Smooth muscle cell (in vitro differentiated cells): ENCODE data around the gene DUSP18. TPM values are rescaled to one million over a fixed set of nuclear protein-coding genes. Genes with fewer than 3 reads are reported as not detected.

Experiments used
- DNase-seq: peaks from one replicate; lab custom pipeline; 2025; ENCODE audit not compliant: unreplicated experiment; lab: John Stamatoyannopoulos, UW
- H2AFZ ChIP-seq: fragments of 200-600 bp; sonication (generic); 2 replicates; pipeline ENCODE4 v1.6.0; 2016; ENCODE audit warnings: antibody characterized with exemption, low read depth, mild to moderate bottlenecking
- H3F3A ChIP-seq: fragments of 200-600 bp; sonication (generic); 2 replicates; pipeline ENCODE4 v1.6.0; 2017; ENCODE audit warnings: antibody characterized with exemption, low read depth
- H3K27ac ChIP-seq: fragments of 200-600 bp; sonication (generic); 2 replicates; pipeline ENCODE4 v1.5.1; 2016; ENCODE audit warnings: low read depth, mild to moderate bottlenecking
- H3K27me3 ChIP-seq: fragments of 200-600 bp; sonication (generic); 2 replicates; pipeline ENCODE4 v1.6.1; 2016; ENCODE audit warnings: low read depth, mild to moderate bottlenecking
- H3K36me3 ChIP-seq: fragments of 200-600 bp; sonication (generic); 2 replicates; pipeline ENCODE4 v1.5.1; 2016; ENCODE audit warnings: low read depth
- H3K4me1 ChIP-seq: fragments of 200-600 bp; sonication (generic); 2 replicates; pipeline ENCODE4 v1.5.1; 2016; ENCODE audit warnings: low read depth
- H3K4me2 ChIP-seq: fragments of 200-600 bp; sonication (generic); 2 replicates; pipeline ENCODE4 v1.6.0; 2016; ENCODE audit warnings: mild to moderate bottlenecking
- H3K4me3 ChIP-seq: fragments of 200-600 bp; sonication (generic); 2 replicates; pipeline ENCODE4 v1.5.1; 2016; ENCODE audit warnings: mild to moderate bottlenecking
- H3K79me2 ChIP-seq: fragments of 200-600 bp; sonication (generic); 2 replicates; pipeline ENCODE4 v1.6.0; 2016; ENCODE audit warnings: low read depth, mild to moderate bottlenecking
- H3K9ac ChIP-seq: fragments of 200-600 bp; sonication (generic); 2 replicates; pipeline ENCODE4 v1.6.0; 2016; ENCODE audit warnings: low read depth
- H3K9me3 ChIP-seq: fragments of 200-600 bp; sonication (generic); replicated peaks from 2 replicates; pipeline ENCODE4 v1.5.1; 2016; ENCODE audit warnings: low read depth
- H4K20me1 ChIP-seq: fragments of 200-600 bp; sonication (generic); 2 replicates; pipeline ENCODE4 v1.6.0; 2016; ENCODE audit warnings: low read depth
- WGBS: methylation state at CpG from one replicate; pipeline ENCODE4 v1.1.7; 2016; ENCODE audit warnings: low lambda C conversion rate; 5-methylcytosine and 5-hydroxymethylcytosine counted together
- polyA plus RNA-seq: library from polyadenylated mRNA; unstranded; fragments of >200 nt; fragmentation: Nextera tagmentation; extraction: Ambion mirVana; gene quantifications from 2 replicates; pipeline ENCODE4 v1.2.1, GENCODE V29; 2016
- total RNA-seq: library from RNA; depleted of rRNA; stranded (reverse); fragments of >200 nt; gene quantifications from 2 replicates; pipeline ENCODE4 v1.2.3, GENCODE V29; 2014
- TF ChIP-seq, protein P1 (sequence below): fragments of 200-600 bp; sonication (generic); IDR thresholded peaks from 2 replicates; pipeline ENCODE4 v1.5.1; 2017; ENCODE audit warnings: borderline replicate concordance, mild to moderate bottlenecking, antibody characterized with exemption; ENCODE audit not compliant: insufficient read depth, poor library complexity, severe bottlenecking

DUSP18 gene
- total and polyA plus RNA-seq, 2 experiments from 2014 or later: 8.1 to 8.9 TPM

DNA sequence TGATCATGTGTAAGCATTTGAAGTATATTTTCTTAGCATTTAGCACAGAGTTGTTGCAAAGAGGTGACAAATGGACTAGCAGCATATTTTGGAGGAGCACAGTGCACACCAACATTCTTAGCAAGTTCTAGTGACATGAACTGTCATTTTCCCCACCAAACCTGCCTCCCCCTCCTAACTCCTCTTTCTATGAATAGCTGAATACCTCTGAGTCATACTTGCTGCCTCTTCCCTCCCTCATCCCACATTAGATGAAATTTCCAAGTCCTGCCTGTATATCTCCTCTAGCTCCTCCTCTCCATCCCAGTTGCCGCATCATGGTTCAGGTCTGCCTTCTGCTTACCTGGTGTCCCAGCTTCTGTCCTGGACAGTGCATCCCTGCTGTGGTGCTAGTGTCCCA is 34.2 kb upstream of the DUSP18 start:
- TF ChIP-seq, protein P1, sequence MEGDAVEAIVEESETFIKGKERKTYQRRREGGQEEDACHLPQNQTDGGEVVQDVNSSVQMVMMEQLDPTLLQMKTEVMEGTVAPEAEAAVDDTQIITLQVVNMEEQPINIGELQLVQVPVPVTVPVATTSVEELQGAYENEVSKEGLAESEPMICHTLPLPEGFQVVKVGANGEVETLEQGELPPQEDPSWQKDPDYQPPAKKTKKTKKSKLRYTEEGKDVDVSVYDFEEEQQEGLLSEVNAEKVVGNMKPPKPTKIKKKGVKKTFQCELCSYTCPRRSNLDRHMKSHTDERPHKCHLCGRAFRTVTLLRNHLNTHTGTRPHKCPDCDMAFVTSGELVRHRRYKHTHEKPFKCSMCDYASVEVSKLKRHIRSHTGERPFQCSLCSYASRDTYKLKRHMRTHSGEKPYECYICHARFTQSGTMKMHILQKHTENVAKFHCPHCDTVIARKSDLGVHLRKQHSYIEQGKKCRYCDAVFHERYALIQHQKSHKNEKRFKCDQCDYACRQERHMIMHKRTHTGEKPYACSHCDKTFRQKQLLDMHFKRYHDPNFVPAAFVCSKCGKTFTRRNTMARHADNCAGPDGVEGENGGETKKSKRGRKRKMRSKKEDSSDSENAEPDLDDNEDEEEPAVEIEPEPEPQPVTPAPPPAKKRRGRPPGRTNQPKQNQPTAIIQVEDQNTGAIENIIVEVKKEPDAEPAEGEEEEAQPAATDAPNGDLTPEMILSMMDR: no peak
- H3K9me3 ChIP-seq: no peaks in the 10 kb centered on the region
- no peaks in the 10 kb centered on the region for H3K4me1 ChIP-seq
- H3K27me3 ChIP-seq: peaks cover 9% of the 10 kb centered on the region
- H3K27ac ChIP-seq: no peak overlapping the region
- H3K36me3 ChIP-seq: no peaks in the 10 kb centered on the region
- H3K9ac ChIP-seq: no peak overlapping the region
- WGBS: 76% methylated on average over 1 of the region's 1 CpG
- no peak overlapping the region for H2AFZ ChIP-seq
- H4K20me1 ChIP-seq: no peaks in the 10 kb centered on the region
- H3K4me3 ChIP-seq: no peak overlapping the region
- no peaks in the 10 kb centered on the region for H3K79me2 ChIP-seq
- no peaks in the 10 kb centered on the region for H3F3A ChIP-seq
- no peak for DNase-seq
- H3K4me2 ChIP-seq: no peak overlapping the region

DNA sequence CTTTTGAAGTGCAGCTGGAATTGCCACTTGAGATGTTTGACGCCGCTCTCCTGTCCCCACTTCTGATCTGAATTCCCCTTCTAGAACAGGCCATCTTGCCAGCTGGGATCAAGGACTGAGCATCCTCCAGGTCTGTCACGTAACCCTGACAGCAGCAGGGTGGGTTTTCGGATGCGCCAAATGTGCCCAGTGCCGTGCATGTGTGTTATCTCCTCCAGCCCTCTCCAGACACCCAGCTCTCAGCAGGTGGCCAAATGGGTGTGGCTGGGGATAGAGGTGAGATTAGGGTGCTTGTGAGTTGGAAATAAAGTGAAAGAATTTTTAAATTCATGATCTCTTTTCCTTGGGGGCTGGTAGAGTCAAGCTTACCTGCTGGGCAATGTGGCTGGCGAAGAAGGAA is 30.3 kb upstream of the DUSP18 start:
- no peak for DNase-seq
- Histone ChIP-seq H2AFZ (no peak overlapping the region), H3K4me2 (no peak overlapping the region), H3K27ac (no peak overlapping the region), H3K27me3 (peaks cover 30% of the 10 kb centered on the region), H3K9me3 (no peaks in the 10 kb centered on the region), H3K36me3 (no peaks in the 10 kb centered on the region), H3K4me1 (peaks cover 2% of the 10 kb centered on the region), H3K9ac (no peak overlapping the region), H4K20me1 (no peaks in the 10 kb centered on the region), H3F3A (no peaks in the 10 kb centered on the region), H3K4me3 (no peak overlapping the region), H3K79me2 (no peaks in the 10 kb centered on the region)
- TF ChIP-seq, protein P1: no peak
- WGBS: 95% methylated on average over 7 of the region's 7 CpGs

DNA sequence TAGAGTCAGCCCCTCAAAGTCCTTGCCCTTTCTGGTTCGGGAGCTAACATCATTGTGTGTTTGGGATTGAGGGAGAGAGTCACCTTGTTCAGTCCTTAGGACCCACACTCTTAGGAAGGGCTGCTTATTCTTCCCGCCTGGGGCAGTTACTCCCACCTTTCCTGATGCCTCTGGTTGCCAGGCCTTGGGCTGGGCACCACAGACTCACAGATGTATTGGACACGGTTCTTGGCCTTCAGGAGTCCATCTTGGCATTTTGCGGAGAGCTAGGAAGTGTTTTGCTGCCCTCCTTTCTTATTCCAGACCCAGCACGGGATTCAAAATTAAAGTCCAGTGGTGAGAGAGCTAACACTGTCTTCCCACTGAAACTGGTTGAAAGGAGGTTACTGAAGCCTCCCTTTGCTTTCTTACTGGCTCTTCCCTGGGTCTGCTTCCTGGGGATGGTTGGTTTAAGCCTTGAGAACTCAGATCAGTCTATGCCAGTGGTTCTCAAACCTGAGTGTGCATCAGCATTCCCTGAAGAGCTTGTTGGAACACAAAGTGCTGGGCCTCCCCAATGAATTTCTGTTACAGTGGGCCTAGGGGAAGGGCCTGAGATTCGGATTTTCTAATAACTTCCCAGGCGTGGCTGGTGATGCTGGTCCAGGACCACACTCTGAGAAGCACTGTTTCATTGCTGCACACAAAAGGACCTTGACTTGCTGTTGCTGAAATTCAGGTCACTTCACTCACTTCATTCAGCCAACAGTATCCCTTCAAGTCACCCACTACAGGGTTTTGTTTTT is 28.4 kb upstream of the DUSP18 start:
- H3K36me3 ChIP-seq: no peaks in the 10 kb centered on the region
- H4K20me1 ChIP-seq: no peaks in the 10 kb centered on the region
- H3F3A ChIP-seq: no peaks in the 10 kb centered on the region
- no peak overlapping the region for H3K4me2 ChIP-seq
- 95% methylated on average over 7 of the region's 7 CpGs for WGBS
- H3K9ac ChIP-seq: no peak overlapping the region
- H3K79me2 ChIP-seq: no peaks in the 10 kb centered on the region
- no peak overlapping the region for H3K4me3 ChIP-seq
- TF ChIP-seq, protein P1: no peak
- no peak for DNase-seq
- H3K9me3 ChIP-seq: no peaks in the 10 kb centered on the region
- no peak overlapping the region for H3K27ac ChIP-seq
- H3K4me1 ChIP-seq: peaks cover 2% of the 10 kb centered on the region
- no peak overlapping the region for H2AFZ ChIP-seq
- peaks cover 30% of the 10 kb centered on the region for H3K27me3 ChIP-seq
